Measurements from ENCODE around the gene SH3RF3.

SH3RF3 gene

GRCh38 chr2:109507217-109507616 lies 378.2 kb downstream of the SH3RF3 start:
- Histone ChIP-seq H4K20me1 (ENCODE audit: insufficient read depth) (no peaks in the 10 kb centered on the region), H3K79me2 (ENCODE audit: insufficient read depth, low read depth) (no peaks in the 10 kb centered on the region), H3K4me1 (ENCODE audit: low read depth, poor library complexity, severe bottlenecking) (peaks cover 3% of the 10 kb centered on the region), H3K36me3 (ENCODE audit: insufficient read depth) (no peaks in the 10 kb centered on the region), H3K9ac (no peak overlapping the region), H3K4me3 (IDR thresholded peaks at IDR 0.05; ENCODE audit: insufficient read depth, low read depth, low read length) (no peak overlapping the region), H2AFZ (ENCODE audit: low read depth) (no peak overlapping the region), H3K4me2 (no peak overlapping the region), H3K27me3 (ENCODE audit: insufficient read depth, low read depth) (no peaks in the 10 kb centered on the region), H3K27ac (no peak overlapping the region)
- no peak for TF ChIP-seq CTCF (conservative IDR thresholded peaks at IDR 0.05; ENCODE audit: low read depth, low read length)

- H3K4me2 ChIP-seq, result no peak overlapping the region
- no peak for TF ChIP-seq CTCF (conservative IDR thresholded peaks at IDR 0.05; ENCODE audit: low read depth, low read length)
Measured at GRCh38 chr2:109507828-109508227, 378.8 kb downstream of the SH3RF3 start.

GRCh38 chr2:109508556-109508955 lies 379.6 kb downstream of the SH3RF3 start:
- no peak overlapping the region for H3K4me3 ChIP-seq (IDR thresholded peaks at IDR 0.05; ENCODE audit: insufficient read depth, low read depth, low read length)
- no peaks in the 10 kb centered on the region for H3K36me3 ChIP-seq (ENCODE audit: insufficient read depth)
- no peak overlapping the region for H2AFZ ChIP-seq (ENCODE audit: low read depth)
- no peak overlapping the region for H3K9ac ChIP-seq
- no peak for TF ChIP-seq CTCF (conservative IDR thresholded peaks at IDR 0.05; ENCODE audit: low read depth, low read length)
- no peak overlapping the region for H3K27ac ChIP-seq
- no peaks in the 10 kb centered on the region for H3K79me2 ChIP-seq (ENCODE audit: insufficient read depth, low read depth)
- H4K20me1 ChIP-seq (ENCODE audit: insufficient read depth), result no peaks in the 10 kb centered on the region
- H3K4me1 ChIP-seq (ENCODE audit: low read depth, poor library complexity, severe bottlenecking), result peaks cover 10% of the 10 kb centered on the region
- H3K4me2 ChIP-seq, result no peak overlapping the region
- H3K27me3 ChIP-seq (ENCODE audit: insufficient read depth, low read depth), result no peaks in the 10 kb centered on the region

More at GRCh38 chr2:109507828-109508227, 378.8 kb downstream of the SH3RF3 start:
- H3K4me1 ChIP-seq (ENCODE audit: low read depth, poor library complexity, severe bottlenecking), result peaks cover 3% of the 10 kb centered on the region
- no peak overlapping the region for H2AFZ ChIP-seq (ENCODE audit: low read depth)
- H4K20me1 ChIP-seq (ENCODE audit: insufficient read depth), result no peaks in the 10 kb centered on the region
- no peaks in the 10 kb centered on the region for H3K79me2 ChIP-seq (ENCODE audit: insufficient read depth, low read depth)
- H3K36me3 ChIP-seq (ENCODE audit: insufficient read depth), result no peaks in the 10 kb centered on the region
- H3K27me3 ChIP-seq (ENCODE audit: insufficient read depth, low read depth), result no peaks in the 10 kb centered on the region
- H3K9ac ChIP-seq, result no peak overlapping the region
- H3K4me3 ChIP-seq (IDR thresholded peaks at IDR 0.05; ENCODE audit: insufficient read depth, low read depth, low read length), result no peak overlapping the region
- H3K27ac ChIP-seq, result no peak overlapping the region

GRCh38 chr2:109510136-109511028 lies 381.4 kb downstream of the SH3RF3 start:
- no peak overlapping the region for H3K4me2 ChIP-seq
- H3K9ac ChIP-seq, result no peak overlapping the region
- H3K4me1 ChIP-seq (ENCODE audit: low read depth, poor library complexity, severe bottlenecking), result peaks cover 24% of the 10 kb centered on the region
- peak; percentile 73 for TF ChIP-seq CTCF (conservative IDR thresholded peaks at IDR 0.05; ENCODE audit: low read depth, low read length)
- H3K36me3 ChIP-seq (ENCODE audit: insufficient read depth), result no peaks in the 10 kb centered on the region
- H4K20me1 ChIP-seq (ENCODE audit: insufficient read depth), result no peaks in the 10 kb centered on the region
- H3K79me2 ChIP-seq (ENCODE audit: insufficient read depth, low read depth), result no peaks in the 10 kb centered on the region
- H3K27ac ChIP-seq, result no peak overlapping the region
- no peaks in the 10 kb centered on the region for H3K27me3 ChIP-seq (ENCODE audit: insufficient read depth, low read depth)
- H3K4me3 ChIP-seq (IDR thresholded peaks at IDR 0.05; ENCODE audit: insufficient read depth, low read depth, low read length), result no peak overlapping the region
- H2AFZ ChIP-seq (ENCODE audit: low read depth), result no peak overlapping the region

Measured in KMS-11 (cell line).